MM.1S (cell line): ENCODE measurements around the gene ACOXL.

Source experiments
- EZH2phosphoT487 ChIP-seq: fragments of 300-600 bp; sonication (generic); IDR thresholded peaks from 2 replicates; pipeline ENCODE4 v1.6.1; 2018; ENCODE audit warnings: antibody characterized with exemption, low read length
- TF ChIP-seq, protein P1 (sequence below): fragments of 300-600 bp; sonication (generic); IDR thresholded peaks from 2 replicates; pipeline ENCODE4 v1.5.1; 2016; ENCODE audit warnings: antibody characterized with exemption, low read length, mixed read lengths

DNA sequence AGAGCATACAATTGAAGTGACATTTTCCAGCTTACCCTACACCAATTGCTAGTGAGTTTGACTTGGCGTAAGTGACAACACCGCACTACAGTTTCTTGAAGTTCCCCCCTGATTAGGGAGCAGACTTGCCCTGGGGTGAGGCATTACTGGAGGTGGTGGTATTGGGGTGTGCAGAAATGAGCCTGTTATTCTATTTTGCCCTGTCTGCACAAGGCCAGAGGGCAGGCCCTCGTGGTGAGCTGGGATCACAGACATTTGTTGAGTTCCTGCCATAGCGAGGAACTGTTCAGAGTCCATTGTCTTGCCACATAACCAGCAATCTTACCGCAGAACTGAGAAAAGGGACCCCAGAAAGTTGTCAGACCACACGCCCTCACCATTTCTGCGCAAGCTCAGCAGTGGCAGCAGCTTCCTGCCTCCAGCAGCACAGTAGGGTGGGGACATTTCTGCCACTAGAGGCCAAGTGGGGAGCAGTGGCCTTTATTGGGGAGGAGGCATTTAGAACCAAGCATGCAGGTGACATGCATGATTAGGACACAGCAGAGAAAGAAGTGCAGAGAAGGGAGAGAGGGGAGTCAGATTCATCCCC lies 284.8 kb downstream of the ACOXL start:
- TF ChIP-seq, protein P1, sequence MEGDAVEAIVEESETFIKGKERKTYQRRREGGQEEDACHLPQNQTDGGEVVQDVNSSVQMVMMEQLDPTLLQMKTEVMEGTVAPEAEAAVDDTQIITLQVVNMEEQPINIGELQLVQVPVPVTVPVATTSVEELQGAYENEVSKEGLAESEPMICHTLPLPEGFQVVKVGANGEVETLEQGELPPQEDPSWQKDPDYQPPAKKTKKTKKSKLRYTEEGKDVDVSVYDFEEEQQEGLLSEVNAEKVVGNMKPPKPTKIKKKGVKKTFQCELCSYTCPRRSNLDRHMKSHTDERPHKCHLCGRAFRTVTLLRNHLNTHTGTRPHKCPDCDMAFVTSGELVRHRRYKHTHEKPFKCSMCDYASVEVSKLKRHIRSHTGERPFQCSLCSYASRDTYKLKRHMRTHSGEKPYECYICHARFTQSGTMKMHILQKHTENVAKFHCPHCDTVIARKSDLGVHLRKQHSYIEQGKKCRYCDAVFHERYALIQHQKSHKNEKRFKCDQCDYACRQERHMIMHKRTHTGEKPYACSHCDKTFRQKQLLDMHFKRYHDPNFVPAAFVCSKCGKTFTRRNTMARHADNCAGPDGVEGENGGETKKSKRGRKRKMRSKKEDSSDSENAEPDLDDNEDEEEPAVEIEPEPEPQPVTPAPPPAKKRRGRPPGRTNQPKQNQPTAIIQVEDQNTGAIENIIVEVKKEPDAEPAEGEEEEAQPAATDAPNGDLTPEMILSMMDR: no peak
- TF ChIP-seq EZH2phosphoT487: no peak
